ENCODE results near the gene SUMO3. TPM values are rescaled to one million over a fixed set of nuclear protein-coding genes. Genes with fewer than 3 reads are reported as not detected.

Gene SUMO3
- total RNA-seq, 6 donors from 2014 or later = 46.1 to 97.6 (median 73.2) TPM

- 47 to 70% methylated on average over 42 to 43 of the region's 57 CpGs for WGBS, 2 donors
- TF ChIP-seq CTCF (IDR thresholded peaks at IDR 0.05) (no peak), POLR2AphosphoS5 (IDR thresholded peaks at IDR 0.05) (peak in 1 of 2 donors; percentile 5), POLR2A (IDR thresholded peaks at IDR 0.05) (no peak)
- peaks cover 0 to 8% (median 1%) of the 10 kb centered on the region in 4 donors for H3K9me3 ChIP-seq
- H3K4me3 ChIP-seq = peak overlapping the region; percentile 72 to 82 (median 76)
- ATAC-seq (ENCODE audit: low FRiP score in 2 of 2) (peak in 1 of 2 donors; percentile 0), DNase-seq (peak in 1 of 2 donors; percentile 45)
- peaks cover 16 to 33% (median 24%) of the 10 kb centered on the region in 4 donors for H3K4me1 ChIP-seq
- peaks cover 0 to 18% (median 12%) of the 10 kb centered on the region in 4 donors for H3K36me3 ChIP-seq
- no peaks in the 10 kb centered on the region for H3K27me3 ChIP-seq
- peak overlapping the region in 3 of 4 donors; percentile 30 to 98 (median 93) for H3K27ac ChIP-seq
Observed at GRCh38 chr21:44816761-44817505, 929 bp downstream of the SUMO3 start.

- H3K4me3 ChIP-seq = no peak overlapping the region
Observed at GRCh38 chr21:44815852-44816628, 1.8 kb downstream of the SUMO3 start.

GRCh38 chr21:44815225-44815624, 2.6 kb downstream of the SUMO3 start:
- ATAC-seq (ENCODE audit: low FRiP score in 2 of 2) = no peak
- H3K9me3 ChIP-seq = peaks cover 0 to 3% (median 1%) of the 10 kb centered on the region in 4 donors
- TF ChIP-seq CTCF (IDR thresholded peaks at IDR 0.05) = no peak
- TF ChIP-seq POLR2AphosphoS5 (IDR thresholded peaks at IDR 0.05) = no peak
- no peak for TF ChIP-seq EP300 (IDR thresholded peaks at IDR 0.05)
- no peak for TF ChIP-seq POLR2A (IDR thresholded peaks at IDR 0.05)
- peak in 1 of 2 donors; percentile 70 for DNase-seq
- peaks cover 16 to 33% (median 24%) of the 10 kb centered on the region in 4 donors for H3K4me1 ChIP-seq
- no peak overlapping the region for H3K4me3 ChIP-seq
- H3K27me3 ChIP-seq = no peaks in the 10 kb centered on the region
- WGBS, 2 donors = 90 to 100% methylated on average over 5 to 8 of the region's 8 CpGs
- H3K27ac ChIP-seq = no peak overlapping the region
- peaks cover 2 to 25% (median 18%) of the 10 kb centered on the region in 4 donors for H3K36me3 ChIP-seq

More at GRCh38 chr21:44815852-44816628, 1.8 kb downstream of the SUMO3 start:
- WGBS, 2 donors = 72 to 78% methylated on average over 9 to 10 of the region's 10 CpGs
- H3K27ac ChIP-seq = no peak overlapping the region
- peaks cover 0 to 18% (median 12%) of the 10 kb centered on the region in 4 donors for H3K36me3 ChIP-seq
- H3K4me1 ChIP-seq = peaks cover 16 to 33% (median 24%) of the 10 kb centered on the region in 4 donors
- DNase-seq (no peak), ATAC-seq (ENCODE audit: low FRiP score in 2 of 2) (no peak)
- TF ChIP-seq POLR2A (IDR thresholded peaks at IDR 0.05) (no peak), EP300 (IDR thresholded peaks at IDR 0.05) (no peak), POLR2AphosphoS5 (IDR thresholded peaks at IDR 0.05) (no peak), CTCF (IDR thresholded peaks at IDR 0.05) (no peak)
- H3K27me3 ChIP-seq = no peaks in the 10 kb centered on the region
- peaks cover 0 to 3% (median 1%) of the 10 kb centered on the region in 4 donors for H3K9me3 ChIP-seq

- H3K4me1 ChIP-seq = peaks cover 16 to 33% (median 24%) of the 10 kb centered on the region in 4 donors
- H3K27ac ChIP-seq = no peak overlapping the region
- H3K27me3 ChIP-seq = no peaks in the 10 kb centered on the region
- H3K4me3 ChIP-seq = no peak overlapping the region
- no peak for DNase-seq
- H3K9me3 ChIP-seq = peaks cover 0 to 3% (median 0%) of the 10 kb centered on the region in 4 donors
- TF ChIP-seq EP300 (IDR thresholded peaks at IDR 0.05) = no peak
- TF ChIP-seq CTCF (IDR thresholded peaks at IDR 0.05) = no peak
- no peak for TF ChIP-seq POLR2A (IDR thresholded peaks at IDR 0.05)
- TF ChIP-seq POLR2AphosphoS5 (IDR thresholded peaks at IDR 0.05) = no peak
- peaks cover 9 to 31% (median 24%) of the 10 kb centered on the region in 4 donors for H3K36me3 ChIP-seq
- WGBS, 2 donors = 86 to 87% methylated on average over 11 of the region's 11 CpGs
- no peak for ATAC-seq (ENCODE audit: low FRiP score in 2 of 2)
Observed at GRCh38 chr21:44814498-44815023, 3.3 kb downstream of the SUMO3 start.
